ENCODE data around the gene CFAP74.

The CFAP74 gene

DNA sequence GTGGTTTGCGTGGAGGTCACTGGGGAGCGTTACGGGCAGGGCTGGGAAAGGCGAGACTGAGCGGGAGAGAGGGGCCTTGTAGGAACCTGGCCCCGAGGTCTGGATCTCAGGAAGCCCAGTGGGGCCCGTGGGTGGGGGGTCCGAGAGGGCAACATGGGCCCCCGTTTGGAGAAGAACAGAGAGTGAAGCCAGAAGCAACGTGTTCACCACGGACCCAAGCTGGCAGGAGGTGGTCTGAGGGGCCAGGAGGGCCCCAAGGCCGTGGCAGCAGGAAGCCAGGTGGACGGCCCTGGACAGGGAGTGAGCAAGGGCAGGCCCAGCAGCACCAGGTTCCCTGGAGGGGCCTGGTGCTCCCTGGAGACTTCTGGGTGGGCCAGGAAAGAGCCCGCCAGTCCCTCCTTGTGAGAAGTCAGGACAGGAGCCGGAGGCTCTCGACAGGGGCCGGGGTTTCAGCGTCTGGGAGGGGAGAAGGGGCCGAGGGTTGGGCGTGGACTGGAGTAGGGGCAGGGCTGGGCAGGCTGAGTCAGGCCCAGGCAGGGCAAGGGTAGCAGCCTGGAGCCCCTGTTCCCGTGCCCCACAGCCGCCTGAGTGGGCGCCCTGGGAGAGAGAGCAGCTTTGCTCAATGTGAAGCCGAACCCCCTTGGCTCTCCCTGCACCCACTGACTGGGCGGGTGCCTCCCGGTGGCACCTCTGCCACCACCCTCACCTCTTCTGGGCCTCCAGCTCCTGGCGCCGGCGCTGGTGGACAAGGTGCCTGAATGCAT is 33.5 kb downstream of the CFAP74 start:
- TF ChIP-seq, protein P1, sequence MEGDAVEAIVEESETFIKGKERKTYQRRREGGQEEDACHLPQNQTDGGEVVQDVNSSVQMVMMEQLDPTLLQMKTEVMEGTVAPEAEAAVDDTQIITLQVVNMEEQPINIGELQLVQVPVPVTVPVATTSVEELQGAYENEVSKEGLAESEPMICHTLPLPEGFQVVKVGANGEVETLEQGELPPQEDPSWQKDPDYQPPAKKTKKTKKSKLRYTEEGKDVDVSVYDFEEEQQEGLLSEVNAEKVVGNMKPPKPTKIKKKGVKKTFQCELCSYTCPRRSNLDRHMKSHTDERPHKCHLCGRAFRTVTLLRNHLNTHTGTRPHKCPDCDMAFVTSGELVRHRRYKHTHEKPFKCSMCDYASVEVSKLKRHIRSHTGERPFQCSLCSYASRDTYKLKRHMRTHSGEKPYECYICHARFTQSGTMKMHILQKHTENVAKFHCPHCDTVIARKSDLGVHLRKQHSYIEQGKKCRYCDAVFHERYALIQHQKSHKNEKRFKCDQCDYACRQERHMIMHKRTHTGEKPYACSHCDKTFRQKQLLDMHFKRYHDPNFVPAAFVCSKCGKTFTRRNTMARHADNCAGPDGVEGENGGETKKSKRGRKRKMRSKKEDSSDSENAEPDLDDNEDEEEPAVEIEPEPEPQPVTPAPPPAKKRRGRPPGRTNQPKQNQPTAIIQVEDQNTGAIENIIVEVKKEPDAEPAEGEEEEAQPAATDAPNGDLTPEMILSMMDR (IDR thresholded peaks at IDR 0.05; ENCODE audit: unreplicated experiment in 3 of 3) = no peak
- Mint-ChIP-seq H3K9me3 (no peaks in the 10 kb centered on the region), H3K36me3 (ENCODE audit: low read depth) (no peaks in the 10 kb centered on the region), H3K27me3 (ENCODE audit: low read depth) (peaks cover 24% of the 10 kb centered on the region), H3K4me1 (peaks cover 4% of the 10 kb centered on the region), H3K27ac (no peak overlapping the region), H3K4me3 (no peak overlapping the region)

DNA sequence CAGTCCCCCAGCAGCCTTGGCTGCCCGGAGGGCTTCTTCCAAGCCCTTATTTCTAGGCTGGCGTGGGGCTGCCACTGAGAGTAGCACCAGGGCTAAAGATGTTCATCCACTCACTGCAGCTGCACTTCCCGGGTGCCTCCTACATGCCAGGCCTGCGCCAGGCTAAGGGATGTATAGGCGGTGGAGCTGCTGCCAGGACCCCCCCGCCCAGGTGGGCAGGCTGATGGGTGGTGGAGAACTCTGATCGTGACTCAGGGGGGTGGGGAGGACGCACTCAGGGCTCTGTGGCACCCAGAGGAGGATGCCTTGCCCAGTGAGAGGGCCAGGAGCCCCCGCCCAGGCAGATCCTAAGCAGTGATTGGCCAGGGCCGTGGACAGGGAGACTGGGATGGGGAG is 34.1 kb downstream of the CFAP74 start:
- Mint-ChIP-seq H3K4me1 (peaks cover 4% of the 10 kb centered on the region), H3K27ac (no peak overlapping the region), H3K27me3 (ENCODE audit: low read depth) (peaks cover 20% of the 10 kb centered on the region), H3K36me3 (ENCODE audit: low read depth) (no peaks in the 10 kb centered on the region), H3K9me3 (no peaks in the 10 kb centered on the region), H3K4me3 (no peak overlapping the region)
- TF ChIP-seq, protein P1 (IDR thresholded peaks at IDR 0.05; ENCODE audit: unreplicated experiment in 3 of 3) = no peak

DNA sequence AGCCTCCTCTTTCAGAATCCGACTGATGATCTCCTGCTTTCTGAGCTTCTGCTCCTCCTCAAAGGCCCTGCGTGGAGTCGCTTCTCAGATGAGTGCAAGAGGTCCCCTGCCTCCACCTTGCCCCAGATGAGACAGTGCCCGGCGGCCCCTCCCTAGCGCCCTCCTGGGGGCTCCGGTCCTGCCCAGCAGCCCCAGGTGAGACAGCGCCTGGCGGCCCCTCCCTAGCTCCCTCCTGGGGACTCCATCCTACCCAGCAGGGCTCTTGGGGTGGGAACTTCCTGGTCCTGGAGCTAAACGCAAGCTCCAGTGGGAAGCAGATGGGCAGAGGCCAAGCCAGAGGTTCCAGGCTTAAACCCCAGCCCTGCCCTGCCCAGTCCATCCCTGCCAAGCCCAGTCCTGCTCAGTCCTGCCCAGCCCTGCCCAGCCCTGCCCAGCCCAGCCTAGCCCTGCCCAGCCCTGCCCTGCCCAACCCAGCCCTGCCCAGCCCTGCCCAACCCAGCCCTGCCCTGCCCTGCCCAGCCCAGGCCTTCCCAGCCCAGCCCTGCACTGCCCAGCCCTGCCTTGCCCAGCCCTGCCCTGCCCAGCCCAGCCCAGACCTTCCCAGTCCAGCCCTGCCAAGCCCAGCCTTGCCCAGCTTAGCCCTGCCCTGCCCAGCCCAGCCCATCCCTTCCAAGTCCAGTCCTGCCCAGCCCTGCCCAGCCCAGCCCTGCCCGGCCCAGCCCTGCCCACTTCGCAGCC is 34.6 kb downstream of the CFAP74 start:
- peaks cover 4% of the 10 kb centered on the region for H3K4me1 Mint-ChIP-seq

DNA sequence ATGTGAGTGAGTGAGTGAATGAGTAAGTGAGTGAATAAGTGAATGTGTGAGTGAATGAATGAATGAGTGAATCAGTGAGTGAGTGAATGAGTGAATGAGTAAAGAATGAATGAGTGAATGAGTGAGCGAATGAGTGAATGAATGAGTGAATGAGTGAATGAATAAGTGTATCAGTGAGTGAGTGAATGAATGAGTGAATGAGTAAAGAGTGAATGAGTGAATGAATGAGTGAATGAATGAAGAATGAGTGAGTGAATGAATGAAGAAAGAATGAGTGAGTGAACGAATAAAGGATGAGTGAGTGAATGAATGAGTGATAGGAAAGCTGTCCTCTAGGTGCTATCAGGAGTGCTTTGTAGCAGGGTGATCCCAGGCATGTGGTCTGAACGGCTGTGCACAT is 35.7 kb downstream of the CFAP74 start:
- Mint-ChIP-seq H3K9me3 (no peaks in the 10 kb centered on the region), H3K36me3 (ENCODE audit: low read depth) (no peaks in the 10 kb centered on the region), H3K4me1 (peaks cover 4% of the 10 kb centered on the region), H3K27ac (no peak overlapping the region), H3K4me3 (no peak overlapping the region), H3K27me3 (ENCODE audit: low read depth) (peaks cover 20% of the 10 kb centered on the region)
- TF ChIP-seq, protein P1 (IDR thresholded peaks at IDR 0.05; ENCODE audit: unreplicated experiment in 3 of 3) = no peak

More for the DNA sequence above, 34.6 kb downstream of the CFAP74 start:
- Mint-ChIP-seq H3K4me3 (no peak overlapping the region), H3K27me3 (ENCODE audit: low read depth) (peaks cover 20% of the 10 kb centered on the region), H3K27ac (no peak overlapping the region), H3K9me3 (no peaks in the 10 kb centered on the region), H3K36me3 (ENCODE audit: low read depth) (no peaks in the 10 kb centered on the region)
- TF ChIP-seq, protein P1 (IDR thresholded peaks at IDR 0.05; ENCODE audit: unreplicated experiment in 3 of 3) = no peak

DNA sequence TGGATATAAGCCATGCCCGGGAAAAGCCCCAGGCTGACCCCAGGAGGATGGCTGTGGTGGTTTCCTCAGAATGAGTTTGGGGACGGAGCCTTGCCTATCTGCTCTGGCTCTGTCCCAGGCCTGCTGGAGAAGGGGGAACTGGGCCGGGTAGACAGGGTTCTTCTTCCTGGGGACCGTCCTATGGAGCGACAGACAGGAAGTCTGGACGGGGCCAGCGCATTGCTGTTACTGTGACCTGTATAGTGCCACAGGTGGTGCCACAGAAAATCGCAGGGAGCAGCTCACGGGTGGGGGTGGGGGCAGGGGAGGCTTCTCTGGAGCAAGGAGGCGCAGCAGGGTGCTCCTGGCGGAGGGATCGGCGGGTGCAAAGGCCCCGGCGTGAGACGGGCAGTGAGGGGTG is 36.4 kb downstream of the CFAP74 start:
- H3K27me3 Mint-ChIP-seq (ENCODE audit: low read depth) = peaks cover 25% of the 10 kb centered on the region
- no peak overlapping the region for H3K27ac Mint-ChIP-seq
- no peak overlapping the region for H3K4me3 Mint-ChIP-seq
- H3K36me3 Mint-ChIP-seq (ENCODE audit: low read depth) = no peaks in the 10 kb centered on the region
- TF ChIP-seq, protein P1 (IDR thresholded peaks at IDR 0.05; ENCODE audit: unreplicated experiment in 3 of 3) = no peak
- H3K4me1 Mint-ChIP-seq = peaks cover 4% of the 10 kb centered on the region
- no peaks in the 10 kb centered on the region for H3K9me3 Mint-ChIP-seq
